B cell (primary cell): ENCODE data around the gene CHKB.

Experiments
- CTCF ChIP-seq: fragments of 200-600 bp; IDR thresholded peaks from one replicate; pipeline ENCODE4 v1.8.0; 2022; ENCODE audit warnings: antibody characterized with exemption, mild to moderate bottlenecking
- EZH2 ChIP-seq: IDR thresholded peaks from 2 replicates; pipeline ENCODE4 v1.6.1; 2012; ENCODE audit warnings: borderline replicate concordance, low read depth, mild to moderate bottlenecking, moderate library complexity, low read length; ENCODE audit not compliant: insufficient read depth, poor library complexity, severe bottlenecking

GRCh38 chr22:50625131-50625567 lies 42.5 kb upstream of the CHKB start:
- TF ChIP-seq CTCF (no peak), EZH2 (no peak)
